HG03097 (cell line): Measurements from ENCODE around the gene PPP1CC.
"Not testable (repeated sequence)": the region's sequence is repeated elsewhere in the genome, so short reads cannot be mapped to it uniquely, and the experiment has no call there.

Experiments used
- ATAC-seq: cut with Tn5 transposase; IDR thresholded peaks from one replicate; pipeline ENCODE4 v1.9.1; 2021; ENCODE audit not compliant: unreplicated experiment, low FRiP score

Gene PPP1CC

DNA sequence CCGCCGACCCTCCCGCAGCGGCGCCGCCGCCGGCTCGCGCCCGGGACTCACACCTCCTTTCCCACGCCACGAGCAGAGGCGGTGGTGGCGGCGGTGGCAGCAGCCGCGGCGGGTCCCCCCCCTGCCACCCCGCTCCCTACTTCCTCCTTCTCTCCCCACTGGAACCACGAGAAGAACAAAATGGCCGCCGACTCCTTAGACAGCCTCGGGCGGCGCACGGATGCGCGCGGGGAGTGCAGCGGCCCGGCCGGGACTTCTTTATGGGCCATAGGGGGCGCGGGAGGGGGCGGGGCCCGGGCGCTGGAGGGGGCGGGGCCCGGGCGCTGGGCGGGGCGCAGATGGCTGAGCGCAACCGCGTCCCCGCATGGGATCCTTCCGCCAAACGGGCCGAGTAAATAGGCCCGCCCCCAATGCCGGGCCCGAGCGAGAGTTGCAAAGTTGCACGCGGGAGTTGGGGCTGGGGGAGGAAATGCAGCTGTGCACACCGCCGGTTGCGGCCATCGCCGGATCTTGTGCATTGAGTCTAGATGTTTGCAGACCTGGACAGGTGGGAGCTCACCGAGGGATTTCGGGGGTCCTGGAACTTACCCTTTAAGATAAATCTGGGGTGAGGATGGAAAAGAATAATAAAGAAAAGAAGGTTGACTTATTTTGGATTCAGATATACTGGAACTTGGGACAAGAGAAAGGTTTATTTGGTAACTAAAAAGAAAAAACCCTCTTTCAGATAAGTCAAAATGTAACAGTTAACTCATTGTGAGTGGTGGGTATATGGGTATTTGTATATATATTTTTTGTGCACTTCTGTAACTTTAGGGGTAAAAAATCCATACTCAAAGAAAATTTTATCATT, at the start of gene PPP1CC:
TSS of gene PPP1CC (minus strand) at position 174 of the 853 bp plus-strand sequence. CDS start 184 bp downstream, outside the sequence.
- peak; percentile 80 for ATAC-seq

DNA sequence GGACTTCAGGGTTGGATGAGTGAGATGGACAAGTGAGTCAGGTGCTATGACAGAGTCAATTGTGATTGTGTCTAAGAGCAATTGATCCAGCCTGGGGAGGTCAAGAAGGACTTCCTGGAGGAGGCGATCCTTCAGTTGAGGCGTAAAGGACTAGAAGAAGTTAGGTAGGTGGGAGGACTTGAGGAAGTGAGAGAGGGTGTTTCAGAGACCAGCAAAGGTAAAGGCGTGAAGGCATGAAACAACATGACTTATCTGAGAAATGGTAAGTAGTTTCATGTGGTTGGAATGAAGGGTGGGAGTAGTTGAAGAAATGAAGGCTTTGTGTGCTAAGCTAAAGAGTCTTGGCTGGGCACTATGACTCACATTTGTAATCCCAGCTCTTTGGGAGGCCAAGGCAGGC, 48.9 kb upstream of the PPP1CC start:
- ATAC-seq = no peak

DNA sequence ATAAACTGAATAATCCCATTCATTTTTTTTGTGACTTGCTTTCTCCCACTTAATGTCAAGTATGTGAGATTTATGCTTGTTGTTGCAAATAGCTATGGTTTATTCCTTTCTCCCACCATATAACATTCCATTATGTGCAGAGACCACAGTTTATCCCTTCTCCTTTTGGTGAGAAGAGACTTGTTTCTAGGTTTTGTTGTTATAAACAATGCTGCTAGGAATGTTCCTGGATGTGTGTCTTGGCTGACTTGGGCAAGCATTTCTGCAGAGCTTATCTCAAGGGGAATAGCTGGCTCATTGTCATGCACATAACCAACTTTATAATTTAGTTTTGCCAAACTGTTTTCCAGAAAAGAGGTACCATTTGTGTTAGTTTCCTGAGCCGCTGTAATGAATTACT, 47.6 kb upstream of the PPP1CC start:
- no peak for ATAC-seq

DNA sequence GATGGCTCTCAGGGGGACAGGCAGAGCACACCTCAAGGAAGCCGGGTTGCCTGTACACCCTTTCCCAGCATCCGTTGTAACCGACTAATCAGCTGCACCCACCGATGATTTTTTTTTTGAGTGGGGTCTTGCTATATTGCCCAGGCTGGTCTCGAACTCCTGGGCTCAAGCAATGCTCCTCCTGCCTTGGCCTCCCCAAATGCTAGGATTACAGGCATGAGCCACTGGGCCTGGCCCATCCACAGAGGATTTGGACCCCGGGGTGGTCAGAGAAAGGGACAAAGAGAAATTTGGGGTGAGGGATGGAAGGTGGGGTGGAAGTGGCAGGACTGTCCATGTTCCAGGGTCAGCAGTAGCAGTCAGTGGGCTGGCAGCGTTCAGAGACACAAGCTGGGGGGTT, 43.3 kb upstream of the PPP1CC start:
- ATAC-seq = no peak

DNA sequence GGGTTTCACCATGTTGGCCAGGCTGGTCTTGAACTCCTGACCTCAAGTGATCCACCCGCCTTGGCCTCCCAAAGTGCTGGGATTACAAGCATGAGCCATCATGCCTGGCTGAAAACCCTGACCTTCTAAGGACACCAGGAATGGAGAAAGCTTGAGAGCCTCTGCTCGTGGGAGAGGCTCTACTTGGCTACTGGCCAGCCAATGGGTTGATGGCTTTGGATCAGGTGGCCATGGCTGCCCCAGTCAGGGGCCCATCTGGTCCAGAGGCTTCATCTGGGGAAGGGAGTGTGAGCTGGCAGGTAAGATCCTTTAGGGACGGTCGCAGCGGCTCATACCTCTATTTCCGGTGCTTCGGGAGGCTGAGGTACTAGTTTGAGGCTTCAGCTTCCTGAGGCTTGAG, 42.5 kb upstream of the PPP1CC start:
- no peak for ATAC-seq

DNA sequence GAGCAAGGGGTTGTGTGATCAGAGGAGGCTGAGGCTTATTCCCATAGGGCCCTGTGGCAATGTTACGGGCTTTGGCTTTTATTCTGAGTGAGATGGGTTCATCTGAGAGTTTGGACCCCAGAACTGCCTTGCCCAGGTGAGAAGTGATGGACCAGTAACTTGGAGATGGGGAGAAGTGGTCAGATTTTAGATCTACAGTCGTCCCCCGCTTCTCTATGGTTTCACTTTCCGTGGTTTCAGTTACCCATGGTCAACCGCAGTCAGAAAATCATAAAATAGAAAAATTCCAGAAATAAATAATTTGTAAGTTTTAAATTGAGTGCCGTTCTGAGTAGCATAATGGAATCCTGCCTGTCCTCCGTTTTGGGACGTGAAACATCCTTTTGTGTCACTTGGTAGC, 40.2 kb upstream of the PPP1CC start:
- ATAC-seq = no peak

DNA sequence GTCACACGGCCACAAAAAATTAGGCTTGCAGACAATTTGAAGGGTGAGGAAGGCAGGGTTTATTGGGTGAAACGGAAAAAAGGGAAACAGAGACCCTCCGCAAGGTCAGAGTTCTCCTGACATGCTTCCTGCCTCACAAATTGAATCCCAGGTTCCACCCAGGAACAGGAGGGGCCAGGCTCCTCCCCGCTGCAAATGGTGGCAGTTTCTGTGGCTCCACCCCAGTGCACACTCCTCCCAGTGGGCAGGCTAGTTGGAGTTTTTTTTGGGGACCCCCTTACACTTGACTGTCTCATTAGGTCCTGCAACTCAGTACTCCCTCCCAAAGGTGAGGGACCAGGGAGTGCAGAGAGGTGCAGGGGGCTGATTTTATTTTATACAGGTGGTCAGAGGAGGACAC, 39.4 kb upstream of the PPP1CC start:
- ATAC-seq = no peak

DNA sequence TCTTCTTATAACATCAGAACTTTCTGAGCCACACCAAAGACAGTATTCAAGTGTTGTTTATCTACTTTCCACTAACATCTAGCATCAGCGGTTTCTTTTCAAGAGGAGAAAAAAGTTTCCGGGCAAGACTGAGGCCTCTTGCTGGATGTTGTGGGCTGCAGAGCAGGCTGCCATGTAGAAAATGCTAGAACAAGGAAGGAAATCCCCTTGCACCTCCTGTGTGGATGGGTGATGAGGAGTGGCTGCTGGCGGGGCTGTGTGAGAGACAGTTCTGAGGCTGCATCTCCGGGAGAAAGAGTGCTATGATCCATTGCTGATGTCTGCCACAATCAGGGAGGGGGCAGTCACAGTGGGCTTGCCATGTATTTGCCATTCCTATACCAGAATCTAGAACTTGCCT, 37.8 kb upstream of the PPP1CC start:
- no peak for ATAC-seq

DNA sequence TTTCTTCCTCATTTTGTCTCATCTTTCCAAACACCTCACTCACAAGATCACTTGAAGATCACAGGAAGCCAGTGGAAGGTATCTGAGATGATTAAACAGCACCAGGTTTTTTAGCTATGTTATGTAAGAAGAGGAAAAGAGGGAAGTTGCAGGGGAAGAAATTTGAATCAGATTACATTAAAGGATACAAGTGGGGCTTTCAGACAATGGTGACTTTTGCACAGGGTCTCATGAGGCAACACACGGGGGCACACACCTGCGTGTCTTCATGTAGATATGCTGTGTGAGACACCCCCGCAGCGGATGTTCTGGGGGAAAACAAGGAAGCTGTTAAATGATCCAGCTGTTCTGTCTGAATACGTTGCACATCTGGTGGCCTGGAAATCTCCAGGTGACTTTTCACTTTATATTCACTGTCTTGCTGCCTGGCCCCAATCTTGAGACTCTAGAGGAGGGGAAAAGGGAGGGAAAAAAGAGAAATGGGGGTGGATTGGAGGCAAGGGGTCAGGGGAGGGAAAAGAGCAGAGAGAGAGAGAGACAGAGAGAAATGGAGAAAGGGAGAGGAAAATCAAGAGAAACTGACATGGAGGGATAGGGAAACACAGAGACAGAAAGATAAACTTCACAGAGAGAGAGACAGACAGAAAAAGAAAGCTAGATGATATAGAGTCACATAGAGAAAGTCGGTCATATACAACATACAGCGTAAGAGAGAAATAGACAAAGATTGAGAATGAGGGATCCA, 36.3 kb upstream of the PPP1CC start:
- ATAC-seq = no peak

DNA sequence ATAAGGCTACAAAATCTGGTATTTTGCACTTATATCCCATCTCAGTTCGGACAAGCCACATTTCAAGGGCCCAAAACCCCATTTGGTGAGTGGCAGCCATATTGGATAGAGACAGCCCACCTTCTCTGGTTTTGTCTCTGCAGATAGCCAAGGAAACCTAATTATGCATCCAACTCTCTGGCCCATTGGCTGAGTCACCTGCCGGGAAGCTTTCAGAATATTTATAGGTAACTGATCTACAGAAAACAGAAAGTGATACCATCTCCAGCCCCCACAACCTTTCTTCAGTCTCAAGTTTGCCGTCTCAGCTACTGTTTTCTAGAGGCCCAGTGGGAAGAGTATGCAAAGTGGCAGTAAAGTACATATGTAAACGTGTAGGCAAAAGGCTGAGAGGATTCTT, 33.7 kb upstream of the PPP1CC start:
- ATAC-seq = peak; percentile 92

DNA sequence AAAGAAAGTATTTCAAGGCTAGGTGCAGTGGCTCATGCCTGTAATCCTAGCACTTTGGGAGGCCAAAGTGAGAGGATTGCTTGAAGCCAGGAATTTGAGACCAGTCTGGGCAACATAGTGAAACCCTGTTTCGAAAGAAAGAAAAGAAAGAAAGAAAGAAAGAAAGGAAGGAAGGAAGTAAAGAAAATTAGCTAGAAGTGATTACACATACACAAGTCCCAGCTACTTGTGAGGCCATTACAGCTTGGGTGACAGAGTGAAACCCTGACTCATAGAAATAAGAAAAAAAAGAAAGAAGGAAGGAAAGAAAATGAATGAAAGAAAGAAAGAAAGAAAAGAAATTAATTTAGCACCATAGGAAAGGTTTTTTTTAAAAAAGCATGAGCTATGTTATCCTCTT, 33.3 kb upstream of the PPP1CC start:
- no peak for ATAC-seq

DNA sequence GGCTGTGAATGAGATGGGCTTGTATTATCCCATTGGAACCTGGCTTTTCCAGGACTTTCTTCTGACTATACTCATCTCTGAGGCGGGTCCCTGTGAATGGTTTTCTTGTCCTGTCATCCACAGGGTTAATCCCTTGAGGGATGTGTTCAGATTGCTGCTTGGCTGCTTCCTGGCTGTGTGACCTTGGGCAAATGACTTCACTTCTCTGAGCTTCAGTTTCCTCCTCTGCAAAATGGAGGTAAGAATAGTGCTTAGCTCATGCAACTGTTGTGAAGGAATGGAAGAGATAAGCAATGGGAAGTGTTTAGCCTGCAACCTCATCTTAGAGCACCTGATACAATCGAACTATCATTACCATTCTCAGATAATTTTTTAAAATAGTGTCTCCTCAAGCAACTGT, 32.1 kb upstream of the PPP1CC start:
- no peak for ATAC-seq

DNA sequence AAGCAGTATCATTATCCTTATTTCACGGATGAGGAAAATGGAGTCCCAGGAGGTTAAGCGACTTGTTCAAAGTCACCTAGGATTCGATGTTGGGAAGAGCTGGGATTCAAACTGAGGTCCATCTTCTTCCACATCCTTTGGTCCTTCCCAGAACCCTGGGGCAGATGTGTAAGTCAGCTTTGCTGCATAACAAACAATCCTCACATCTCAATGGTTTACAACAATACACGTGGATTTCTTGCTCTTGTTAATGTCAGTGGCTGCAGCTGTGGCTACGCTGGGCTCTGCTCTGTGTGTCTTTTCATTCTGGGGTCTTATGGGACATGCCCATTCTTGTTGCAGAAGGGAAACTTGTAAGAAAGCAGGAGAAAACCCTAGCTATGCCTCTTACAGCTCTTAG, 26.3 kb upstream of the PPP1CC start:
- ATAC-seq = no peak

DNA sequence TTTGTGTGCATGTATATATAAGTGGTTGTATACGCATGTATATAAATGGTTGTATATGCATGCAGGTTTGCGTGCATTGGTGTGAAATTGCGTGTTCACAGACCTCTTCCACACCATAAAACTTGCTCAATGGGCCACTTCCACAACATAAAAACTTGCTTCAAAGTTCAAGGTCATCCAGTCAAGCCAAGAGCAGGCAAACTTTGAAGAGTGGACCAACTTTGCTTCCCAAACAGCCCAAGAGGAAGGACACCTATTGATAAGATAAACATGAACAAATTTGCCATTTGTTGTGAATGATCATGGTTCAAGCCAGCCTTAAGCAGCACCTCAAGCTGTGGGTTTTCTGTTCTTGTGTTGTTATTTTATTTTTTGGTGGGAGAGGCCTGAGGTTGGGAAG, 25.2 kb upstream of the PPP1CC start:
- ATAC-seq = no peak

DNA sequence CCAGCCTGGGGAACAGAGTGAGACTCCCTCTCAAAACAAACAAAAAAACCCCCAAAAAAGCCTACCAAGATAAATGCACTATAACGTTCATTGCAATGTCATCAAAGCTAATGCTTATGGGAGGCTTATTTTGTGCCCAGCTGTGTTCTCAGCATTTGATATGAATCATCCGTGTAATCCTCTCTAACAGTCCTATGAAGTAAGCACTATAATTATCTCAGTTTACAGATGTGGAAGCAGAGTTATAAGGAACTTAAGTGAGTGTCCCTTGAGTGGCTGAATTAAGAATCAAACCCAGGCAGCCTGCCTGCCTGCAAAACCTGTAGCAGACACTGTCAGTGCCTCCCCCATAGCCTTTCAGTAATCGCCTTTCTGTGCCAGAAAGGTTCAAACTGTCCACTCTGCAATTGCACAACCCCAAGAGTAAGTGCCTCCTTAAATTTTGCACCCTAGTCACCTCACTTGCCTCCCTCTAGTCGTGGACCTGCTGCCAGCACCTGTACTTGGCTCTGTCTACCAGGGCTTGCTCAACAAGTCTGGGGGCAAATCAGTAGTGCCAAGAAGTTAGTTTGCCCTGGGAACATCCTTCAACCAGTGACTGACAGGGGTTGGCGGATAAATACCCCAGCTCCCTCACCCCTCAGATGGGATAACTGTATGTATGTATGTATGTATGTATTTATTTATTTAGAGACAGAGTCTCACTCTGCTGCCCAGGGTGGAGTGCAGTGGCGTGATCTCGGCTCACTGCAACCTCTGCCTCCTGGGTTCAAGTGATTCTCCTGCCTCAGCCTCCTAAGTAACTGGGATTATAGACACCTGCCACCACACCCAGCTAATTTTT, 23.8 kb upstream of the PPP1CC start:
- no peak for ATAC-seq

DNA sequence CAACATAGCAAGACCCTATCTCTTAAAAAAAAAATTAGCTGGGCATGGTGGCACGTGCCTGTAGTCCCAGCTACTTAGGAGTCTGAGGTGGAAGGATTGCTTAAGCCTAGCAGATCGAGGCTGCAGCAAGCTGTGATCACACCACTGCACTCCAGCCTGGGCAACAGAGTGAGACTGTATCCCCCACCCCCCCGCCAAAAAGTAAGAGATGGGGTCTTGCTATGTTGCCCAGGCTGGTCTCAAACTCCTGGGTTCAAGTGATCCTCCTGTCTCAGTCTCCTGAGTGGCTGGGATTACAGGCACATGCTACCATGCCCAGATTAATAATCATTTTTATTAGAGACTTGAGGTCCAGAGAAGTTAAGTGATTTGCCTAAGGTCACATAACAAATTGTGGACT, 22.9 kb upstream of the PPP1CC start:
- ATAC-seq = not testable (repeated sequence)

DNA sequence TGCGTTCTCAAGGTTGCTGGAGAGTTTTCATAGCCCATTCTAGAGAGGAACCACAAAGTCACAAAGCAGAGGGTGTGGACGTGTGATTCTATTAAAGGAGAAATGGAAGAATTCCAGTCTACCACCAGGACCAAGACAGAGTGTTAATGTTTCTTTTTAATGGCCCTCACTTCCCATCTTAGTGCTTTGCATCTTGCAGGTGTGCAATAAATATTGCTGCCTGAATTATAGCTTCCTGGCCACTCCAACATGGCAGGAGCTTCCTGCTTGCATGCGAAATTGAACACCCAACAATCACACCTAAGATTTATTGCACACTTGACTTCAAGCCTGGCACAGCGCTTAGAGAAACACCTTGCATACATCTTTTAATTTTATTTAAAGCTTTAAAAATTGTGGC, 22.4 kb upstream of the PPP1CC start:
- no peak for ATAC-seq

DNA sequence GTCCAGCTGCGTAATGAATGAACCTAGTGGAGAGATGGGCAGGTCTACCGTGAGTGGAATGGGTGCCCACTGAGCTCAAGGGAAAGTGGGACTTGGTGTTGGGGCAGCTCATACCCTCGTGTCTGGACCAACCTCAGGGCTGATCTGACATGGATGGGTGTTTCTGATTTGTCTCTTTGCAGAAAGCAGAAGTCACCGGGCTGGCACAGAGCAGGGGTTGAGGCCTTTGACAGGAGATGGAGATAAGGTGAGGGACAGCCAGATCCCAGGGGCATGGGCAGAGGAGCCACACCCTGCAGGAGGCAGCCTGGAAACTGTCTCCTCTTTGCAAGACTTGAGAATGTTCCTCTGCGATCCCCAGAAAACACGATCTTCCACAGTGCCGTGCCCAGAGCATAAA, 20.9 kb upstream of the PPP1CC start:
- ATAC-seq = no peak

DNA sequence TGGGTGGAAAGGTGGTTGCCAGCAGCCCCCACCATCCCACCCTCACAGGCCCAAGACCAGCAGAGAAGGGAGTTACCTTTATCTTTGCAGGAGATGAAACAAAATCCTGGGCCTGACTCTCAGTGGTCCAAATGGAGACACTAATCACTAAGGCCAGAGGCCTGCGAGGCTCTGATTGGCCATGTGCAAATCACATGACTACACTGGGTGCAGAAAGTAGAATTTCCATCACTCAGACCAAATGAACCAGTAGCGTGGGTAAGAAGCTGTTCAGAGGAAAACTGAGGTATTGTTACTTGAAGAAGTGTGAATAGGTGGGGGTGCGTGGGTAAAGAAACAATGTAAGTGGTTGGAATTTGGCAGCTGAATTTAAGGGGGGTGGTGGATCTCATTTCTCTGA, 20.2 kb upstream of the PPP1CC start:
- ATAC-seq = no peak

DNA sequence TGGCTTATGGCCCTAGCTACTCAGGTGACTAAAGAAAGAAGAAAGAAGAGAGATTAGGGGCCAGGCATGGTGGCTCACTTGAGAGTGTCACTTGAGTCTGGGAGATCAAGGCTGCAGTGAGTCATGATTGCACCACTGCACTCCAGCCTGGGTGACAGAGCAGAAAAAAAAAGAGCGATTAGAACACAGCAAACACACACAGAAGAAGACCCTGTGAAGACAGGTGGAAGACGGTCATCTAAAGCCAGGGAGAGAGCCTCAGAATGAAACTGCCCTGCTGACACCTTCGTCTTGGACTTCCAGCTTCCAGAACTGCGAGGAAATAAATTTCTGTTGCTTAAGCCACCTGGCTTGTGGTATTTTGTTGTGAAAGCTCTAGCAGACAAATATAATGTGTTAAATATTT, 17.5 kb upstream of the PPP1CC start:
- ATAC-seq = no peak

DNA sequence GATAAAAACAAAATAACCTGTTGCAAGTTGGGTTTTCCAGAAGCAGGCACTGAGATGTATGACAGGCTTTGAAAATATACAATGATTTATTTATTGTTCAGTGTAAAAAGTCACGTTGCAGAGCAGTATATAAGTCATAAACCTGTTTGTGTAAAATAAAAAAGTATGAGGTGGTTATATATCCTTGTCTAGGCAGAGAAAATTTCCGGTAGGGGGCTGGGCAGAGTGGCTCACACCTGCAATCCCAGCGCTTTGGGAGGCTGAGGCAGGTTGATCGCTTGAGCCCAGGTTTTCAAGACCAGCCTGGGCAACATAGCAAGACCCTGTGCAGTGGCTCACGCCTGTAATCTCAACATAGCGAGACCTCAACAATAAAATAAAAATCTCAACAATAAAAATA, 16.2 kb upstream of the PPP1CC start:
- ATAC-seq = no peak
